WTC11 (cell line): ENCODE data around the gene CPNE6.

ENCODE experiments used
- CREB1 ChIP-seq: sonication (generic); formaldehyde crosslinking; IDR thresholded peaks from 2 replicates; pipeline ENCODE4 v1.8.0; 2023; ENCODE audit warnings: mild to moderate bottlenecking, missing genetic modification reagents
- ESRRA ChIP-seq: sonication (generic); formaldehyde crosslinking; IDR thresholded peaks from 2 replicates; pipeline ENCODE4 v1.8.1; 2022; ENCODE audit warnings: mild to moderate bottlenecking, missing genetic modification reagents, borderline replicate concordance
- ETV6 ChIP-seq: sonication (generic); formaldehyde crosslinking; IDR thresholded peaks from 2 replicates; pipeline ENCODE4 v1.8.1; 2022; ENCODE audit warnings: mild to moderate bottlenecking, missing genetic modification reagents
- MYBL2 ChIP-seq: sonication (generic); formaldehyde crosslinking; IDR thresholded peaks from 2 replicates; pipeline ENCODE4 v1.8.1; 2023; ENCODE audit warnings: mild to moderate bottlenecking, moderate library complexity, missing genetic modification reagents
- RORB ChIP-seq: fragments of 250-450 bp; sonication (Bioruptor Pico); IDR thresholded peaks from 2 replicates; pipeline ENCODE4 v1.9.0; 2021; ENCODE audit warnings: mild to moderate bottlenecking
- TEAD4 ChIP-seq: sonication (generic); formaldehyde crosslinking; IDR thresholded peaks from 2 replicates; pipeline ENCODE4 v1.8.0; 2022; ENCODE audit warnings: mild to moderate bottlenecking, missing genetic modification reagents
- ZNF232 ChIP-seq: sonication (generic); formaldehyde crosslinking; IDR thresholded peaks from 2 replicates; pipeline ENCODE4 v1.8.0; 2022; ENCODE audit warnings: mild to moderate bottlenecking, missing genetic modification reagents
- TF ChIP-seq, protein P1 (sequence below): fragments of 200-600 bp; IDR thresholded peaks from 2 replicates; pipeline ENCODE4 v1.8.0; 2022; ENCODE audit warnings: antibody characterized with exemption
- TF ChIP-seq, protein P2 (sequence below): sonication (generic); formaldehyde crosslinking; conservative IDR thresholded peaks from 2 replicates; pipeline ENCODE4 v1.8.1; 2022; ENCODE audit warnings: mild to moderate bottlenecking, missing genetic modification reagents
- TF ChIP-seq, protein P3 (sequence below): sonication (generic); formaldehyde crosslinking; IDR thresholded peaks from 2 replicates; pipeline ENCODE4 v1.8.1; 2023; ENCODE audit warnings: mild to moderate bottlenecking, missing genetic modification reagents, moderate library complexity
- TF ChIP-seq, protein P4 (sequence below): sonication (generic); formaldehyde crosslinking; IDR thresholded peaks from 2 replicates; pipeline ENCODE4 v1.8.1; 2023; ENCODE audit warnings: mild to moderate bottlenecking, missing genetic modification reagents, borderline replicate concordance
- TF ChIP-seq, protein P5 (sequence below): sonication (generic); formaldehyde crosslinking; IDR thresholded peaks from 2 replicates; pipeline ENCODE4 v1.8.0; 2022; ENCODE audit warnings: mild to moderate bottlenecking, missing genetic modification reagents

DNA sequence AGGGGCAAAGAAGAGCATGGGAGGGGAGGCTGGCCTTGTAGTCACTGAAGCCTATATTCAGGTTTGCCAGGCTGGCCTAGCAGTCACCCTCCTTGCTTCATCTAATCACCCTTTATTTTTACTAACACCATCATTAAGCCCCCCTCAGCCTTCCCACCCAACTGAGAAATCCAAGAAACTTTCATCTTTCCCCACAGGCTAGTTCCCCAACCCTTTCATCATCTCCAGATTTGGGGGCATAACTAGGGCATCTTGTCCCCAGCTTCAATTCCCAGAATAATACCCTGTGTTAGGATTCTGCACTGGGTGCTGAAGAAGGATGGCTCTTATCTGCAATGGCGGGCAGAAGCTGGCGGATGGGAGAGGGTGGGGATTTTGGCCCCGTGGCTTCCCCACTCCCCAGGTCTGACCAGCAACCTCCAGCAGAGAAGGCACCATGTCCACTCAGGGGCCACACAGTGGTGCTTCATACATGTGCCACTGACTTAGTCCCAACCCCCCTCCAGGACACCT lies 29.7 kb downstream of the CPNE6 start:
- TF ChIP-seq RORB (CRISPR knock-in tag) (no peak), MYBL2 (CRISPR knock-in tag) (no peak), ETV6 (CRISPR knock-in tag) (no peak), ESRRA (CRISPR knock-in tag) (no peak), CREB1 (CRISPR knock-in tag) (no peak), ZNF232 (CRISPR knock-in tag) (no peak), TEAD4 (CRISPR knock-in tag) (no peak)
- TF ChIP-seq, protein P1, sequence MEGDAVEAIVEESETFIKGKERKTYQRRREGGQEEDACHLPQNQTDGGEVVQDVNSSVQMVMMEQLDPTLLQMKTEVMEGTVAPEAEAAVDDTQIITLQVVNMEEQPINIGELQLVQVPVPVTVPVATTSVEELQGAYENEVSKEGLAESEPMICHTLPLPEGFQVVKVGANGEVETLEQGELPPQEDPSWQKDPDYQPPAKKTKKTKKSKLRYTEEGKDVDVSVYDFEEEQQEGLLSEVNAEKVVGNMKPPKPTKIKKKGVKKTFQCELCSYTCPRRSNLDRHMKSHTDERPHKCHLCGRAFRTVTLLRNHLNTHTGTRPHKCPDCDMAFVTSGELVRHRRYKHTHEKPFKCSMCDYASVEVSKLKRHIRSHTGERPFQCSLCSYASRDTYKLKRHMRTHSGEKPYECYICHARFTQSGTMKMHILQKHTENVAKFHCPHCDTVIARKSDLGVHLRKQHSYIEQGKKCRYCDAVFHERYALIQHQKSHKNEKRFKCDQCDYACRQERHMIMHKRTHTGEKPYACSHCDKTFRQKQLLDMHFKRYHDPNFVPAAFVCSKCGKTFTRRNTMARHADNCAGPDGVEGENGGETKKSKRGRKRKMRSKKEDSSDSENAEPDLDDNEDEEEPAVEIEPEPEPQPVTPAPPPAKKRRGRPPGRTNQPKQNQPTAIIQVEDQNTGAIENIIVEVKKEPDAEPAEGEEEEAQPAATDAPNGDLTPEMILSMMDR: no peak
- TF ChIP-seq, protein P2, sequence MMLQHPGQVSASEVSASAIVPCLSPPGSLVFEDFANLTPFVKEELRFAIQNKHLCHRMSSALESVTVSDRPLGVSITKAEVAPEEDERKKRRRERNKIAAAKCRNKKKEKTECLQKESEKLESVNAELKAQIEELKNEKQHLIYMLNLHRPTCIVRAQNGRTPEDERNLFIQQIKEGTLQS (CRISPR knock-in tag): no peak
- TF ChIP-seq, protein P3, sequence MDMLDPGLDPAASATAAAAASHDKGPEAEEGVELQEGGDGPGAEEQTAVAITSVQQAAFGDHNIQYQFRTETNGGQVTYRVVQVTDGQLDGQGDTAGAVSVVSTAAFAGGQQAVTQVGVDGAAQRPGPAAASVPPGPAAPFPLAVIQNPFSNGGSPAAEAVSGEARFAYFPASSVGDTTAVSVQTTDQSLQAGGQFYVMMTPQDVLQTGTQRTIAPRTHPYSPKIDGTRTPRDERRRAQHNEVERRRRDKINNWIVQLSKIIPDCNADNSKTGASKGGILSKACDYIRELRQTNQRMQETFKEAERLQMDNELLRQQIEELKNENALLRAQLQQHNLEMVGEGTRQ (CRISPR knock-in tag): no peak
- TF ChIP-seq, protein P4, sequence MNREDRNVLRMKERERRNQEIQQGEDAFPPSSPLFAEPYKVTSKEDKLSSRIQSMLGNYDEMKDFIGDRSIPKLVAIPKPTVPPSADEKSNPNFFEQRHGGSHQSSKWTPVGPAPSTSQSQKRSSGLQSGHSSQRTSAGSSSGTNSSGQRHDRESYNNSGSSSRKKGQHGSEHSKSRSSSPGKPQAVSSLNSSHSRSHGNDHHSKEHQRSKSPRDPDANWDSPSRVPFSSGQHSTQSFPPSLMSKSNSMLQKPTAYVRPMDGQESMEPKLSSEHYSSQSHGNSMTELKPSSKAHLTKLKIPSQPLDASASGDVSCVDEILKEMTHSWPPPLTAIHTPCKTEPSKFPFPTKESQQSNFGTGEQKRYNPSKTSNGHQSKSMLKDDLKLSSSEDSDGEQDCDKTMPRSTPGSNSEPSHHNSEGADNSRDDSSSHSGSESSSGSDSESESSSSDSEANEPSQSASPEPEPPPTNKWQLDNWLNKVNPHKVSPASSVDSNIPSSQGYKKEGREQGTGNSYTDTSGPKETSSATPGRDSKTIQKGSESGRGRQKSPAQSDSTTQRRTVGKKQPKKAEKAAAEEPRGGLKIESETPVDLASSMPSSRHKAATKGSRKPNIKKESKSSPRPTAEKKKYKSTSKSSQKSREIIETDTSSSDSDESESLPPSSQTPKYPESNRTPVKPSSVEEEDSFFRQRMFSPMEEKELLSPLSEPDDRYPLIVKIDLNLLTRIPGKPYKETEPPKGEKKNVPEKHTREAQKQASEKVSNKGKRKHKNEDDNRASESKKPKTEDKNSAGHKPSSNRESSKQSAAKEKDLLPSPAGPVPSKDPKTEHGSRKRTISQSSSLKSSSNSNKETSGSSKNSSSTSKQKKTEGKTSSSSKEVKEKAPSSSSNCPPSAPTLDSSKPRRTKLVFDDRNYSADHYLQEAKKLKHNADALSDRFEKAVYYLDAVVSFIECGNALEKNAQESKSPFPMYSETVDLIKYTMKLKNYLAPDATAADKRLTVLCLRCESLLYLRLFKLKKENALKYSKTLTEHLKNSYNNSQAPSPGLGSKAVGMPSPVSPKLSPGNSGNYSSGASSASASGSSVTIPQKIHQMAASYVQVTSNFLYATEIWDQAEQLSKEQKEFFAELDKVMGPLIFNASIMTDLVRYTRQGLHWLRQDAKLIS: no peak
- TF ChIP-seq, protein P5, sequence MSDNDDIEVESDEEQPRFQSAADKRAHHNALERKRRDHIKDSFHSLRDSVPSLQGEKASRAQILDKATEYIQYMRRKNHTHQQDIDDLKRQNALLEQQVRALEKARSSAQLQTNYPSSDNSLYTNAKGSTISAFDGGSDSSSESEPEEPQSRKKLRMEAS (CRISPR knock-in tag): no peak
